ENCODE results near the gene DDX54.

The DDX54 gene, protein sequence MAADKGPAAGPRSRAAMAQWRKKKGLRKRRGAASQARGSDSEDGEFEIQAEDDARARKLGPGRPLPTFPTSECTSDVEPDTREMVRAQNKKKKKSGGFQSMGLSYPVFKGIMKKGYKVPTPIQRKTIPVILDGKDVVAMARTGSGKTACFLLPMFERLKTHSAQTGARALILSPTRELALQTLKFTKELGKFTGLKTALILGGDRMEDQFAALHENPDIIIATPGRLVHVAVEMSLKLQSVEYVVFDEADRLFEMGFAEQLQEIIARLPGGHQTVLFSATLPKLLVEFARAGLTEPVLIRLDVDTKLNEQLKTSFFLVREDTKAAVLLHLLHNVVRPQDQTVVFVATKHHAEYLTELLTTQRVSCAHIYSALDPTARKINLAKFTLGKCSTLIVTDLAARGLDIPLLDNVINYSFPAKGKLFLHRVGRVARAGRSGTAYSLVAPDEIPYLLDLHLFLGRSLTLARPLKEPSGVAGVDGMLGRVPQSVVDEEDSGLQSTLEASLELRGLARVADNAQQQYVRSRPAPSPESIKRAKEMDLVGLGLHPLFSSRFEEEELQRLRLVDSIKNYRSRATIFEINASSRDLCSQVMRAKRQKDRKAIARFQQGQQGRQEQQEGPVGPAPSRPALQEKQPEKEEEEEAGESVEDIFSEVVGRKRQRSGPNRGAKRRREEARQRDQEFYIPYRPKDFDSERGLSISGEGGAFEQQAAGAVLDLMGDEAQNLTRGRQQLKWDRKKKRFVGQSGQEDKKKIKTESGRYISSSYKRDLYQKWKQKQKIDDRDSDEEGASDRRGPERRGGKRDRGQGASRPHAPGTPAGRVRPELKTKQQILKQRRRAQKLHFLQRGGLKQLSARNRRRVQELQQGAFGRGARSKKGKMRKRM

DNA sequence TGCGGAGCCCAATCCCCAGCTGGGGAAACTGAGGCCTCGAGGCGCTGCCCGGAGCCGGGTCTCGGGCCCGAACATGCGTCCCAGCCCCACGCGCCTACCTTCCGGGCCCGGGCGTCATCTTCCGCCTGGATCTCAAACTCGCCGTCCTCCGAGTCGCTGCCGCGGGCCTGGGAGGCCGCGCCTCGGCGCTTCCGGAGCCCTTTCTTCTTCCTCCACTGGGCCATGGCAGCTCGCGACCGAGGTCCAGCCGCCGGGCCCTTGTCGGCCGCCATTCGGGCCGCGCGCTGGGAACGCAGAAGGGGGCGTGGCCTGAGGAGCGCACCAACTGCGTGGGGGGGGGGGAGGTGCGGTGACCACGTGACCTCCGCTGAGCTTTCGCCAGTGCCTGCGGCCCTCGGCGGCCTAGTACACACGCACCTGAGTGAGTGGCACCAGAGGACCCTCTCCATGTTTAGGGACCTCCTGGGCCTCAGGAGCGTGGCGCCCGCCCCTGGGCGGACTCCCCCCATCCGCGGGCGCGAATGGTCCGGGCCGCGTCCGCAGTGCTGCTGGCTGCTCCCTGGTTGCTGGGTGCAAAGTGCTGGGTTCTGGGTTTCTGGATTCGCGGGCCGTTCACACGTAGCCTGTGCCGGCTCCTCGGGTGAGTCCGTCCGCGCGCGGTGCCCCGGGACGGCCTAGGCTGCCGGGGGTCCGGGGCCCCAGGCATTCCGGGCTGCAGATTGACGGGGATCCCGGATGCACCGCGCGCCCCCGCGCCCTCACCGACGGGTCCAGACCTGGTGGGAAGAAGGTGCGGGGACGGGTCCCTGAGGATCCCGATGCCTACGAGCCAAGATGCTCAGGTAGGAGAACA lies at the start of gene DDX54, which contains the start of gene RITA1:
DDX54 (minus strand) TSS at position 299 of the 853 bp plus-strand sequence; CDS start at position 272, 27 bp downstream.
RITA1 (plus strand) TSS at position 542 of the 853 bp plus-strand sequence. CDS start 1,026 bp downstream, outside the sequence.
- Histone ChIP-seq H3K4me3 (ENCODE audit: low read depth in 1 of 2, low read length in 1 of 2) (peak within 1 kb of the TSS; percentile 97 to 100), H3K4me1 (ENCODE audit: control insufficient read depth in 1 of 2, insufficient read depth in 1 of 2, low read depth in 1 of 2, low read length in 1 of 2) (peaks cover 16 to 20% of the 10 kb centered on the region in 2 experiments), H3K27ac (peak within 1 kb of the TSS; percentile 95), H3K27me3 (no peaks in the 10 kb centered on the region), H3K36me3 (peaks cover 6% of the 10 kb centered on the region), H3K9me3 (no peaks in the 10 kb centered on the region)
- TF ChIP-seq, protein P1, sequence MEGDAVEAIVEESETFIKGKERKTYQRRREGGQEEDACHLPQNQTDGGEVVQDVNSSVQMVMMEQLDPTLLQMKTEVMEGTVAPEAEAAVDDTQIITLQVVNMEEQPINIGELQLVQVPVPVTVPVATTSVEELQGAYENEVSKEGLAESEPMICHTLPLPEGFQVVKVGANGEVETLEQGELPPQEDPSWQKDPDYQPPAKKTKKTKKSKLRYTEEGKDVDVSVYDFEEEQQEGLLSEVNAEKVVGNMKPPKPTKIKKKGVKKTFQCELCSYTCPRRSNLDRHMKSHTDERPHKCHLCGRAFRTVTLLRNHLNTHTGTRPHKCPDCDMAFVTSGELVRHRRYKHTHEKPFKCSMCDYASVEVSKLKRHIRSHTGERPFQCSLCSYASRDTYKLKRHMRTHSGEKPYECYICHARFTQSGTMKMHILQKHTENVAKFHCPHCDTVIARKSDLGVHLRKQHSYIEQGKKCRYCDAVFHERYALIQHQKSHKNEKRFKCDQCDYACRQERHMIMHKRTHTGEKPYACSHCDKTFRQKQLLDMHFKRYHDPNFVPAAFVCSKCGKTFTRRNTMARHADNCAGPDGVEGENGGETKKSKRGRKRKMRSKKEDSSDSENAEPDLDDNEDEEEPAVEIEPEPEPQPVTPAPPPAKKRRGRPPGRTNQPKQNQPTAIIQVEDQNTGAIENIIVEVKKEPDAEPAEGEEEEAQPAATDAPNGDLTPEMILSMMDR (IDR thresholded peaks at IDR 0.05), result peak; percentile 24

DNA sequence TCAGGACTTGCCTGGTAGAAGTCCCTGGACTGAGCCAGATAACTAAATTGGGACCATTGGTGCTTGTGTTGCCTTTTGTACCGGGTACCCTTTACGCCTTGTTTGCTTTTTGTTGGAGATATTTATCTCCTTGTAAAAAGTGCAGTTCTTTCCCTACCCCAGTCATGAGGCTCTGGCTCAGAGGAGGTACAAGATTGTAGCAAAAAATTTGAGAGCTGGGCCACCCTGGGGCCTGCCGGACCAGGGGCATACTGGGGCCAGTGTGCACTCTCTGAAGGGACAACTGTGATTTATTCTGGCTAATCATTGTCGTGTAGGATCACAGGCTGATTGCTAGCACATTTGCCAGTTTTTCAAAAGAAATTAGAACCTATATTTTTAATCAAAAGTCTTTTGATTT lies 49.2 kb upstream of the DDX54 start:
- peaks cover 10 to 18% of the 10 kb centered on the region in 2 experiments for H3K4me1 ChIP-seq (ENCODE audit: control insufficient read depth in 1 of 2, insufficient read depth in 1 of 2, low read depth in 1 of 2, low read length in 1 of 2)
- TF ChIP-seq, protein P1 (IDR thresholded peaks at IDR 0.05), result no peak
- no peaks in the 10 kb centered on the region for H3K36me3 ChIP-seq
- no peak overlapping the region for H3K4me3 ChIP-seq (ENCODE audit: low read depth in 1 of 2, low read length in 1 of 2)
- no peaks in the 10 kb centered on the region for H3K9me3 ChIP-seq
- no peaks in the 10 kb centered on the region for H3K27me3 ChIP-seq
- no peak overlapping the region for H3K27ac ChIP-seq

DNA sequence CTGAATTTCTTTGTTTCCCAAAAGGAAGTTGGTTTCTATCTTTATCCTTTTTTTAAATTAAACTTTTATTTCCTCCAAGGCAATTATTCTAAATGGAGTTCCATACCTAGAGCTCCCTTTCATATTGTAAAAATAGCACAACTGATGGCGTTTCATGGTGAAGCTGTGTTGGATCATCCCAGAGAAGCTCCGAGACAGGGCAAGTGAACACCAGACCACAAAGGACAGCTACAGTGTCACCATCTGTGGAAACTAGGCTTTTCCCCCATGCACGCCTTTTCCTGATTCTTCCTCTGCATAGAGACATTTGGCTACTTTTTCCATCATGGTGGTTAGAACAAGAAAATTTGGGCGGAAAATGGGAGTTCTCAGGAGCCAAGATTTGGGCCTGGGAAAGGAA lies 48.7 kb upstream of the DDX54 start:
- H3K27ac ChIP-seq, result no peak overlapping the region
- no peaks in the 10 kb centered on the region for H3K9me3 ChIP-seq
- no peaks in the 10 kb centered on the region for H3K27me3 ChIP-seq
- TF ChIP-seq, protein P1 (IDR thresholded peaks at IDR 0.05), result no peak
- H3K4me1 ChIP-seq (ENCODE audit: control insufficient read depth in 1 of 2, insufficient read depth in 1 of 2, low read depth in 1 of 2, low read length in 1 of 2), result peaks cover 10 to 18% of the 10 kb centered on the region in 2 experiments
- H3K36me3 ChIP-seq, result no peaks in the 10 kb centered on the region
- no peak overlapping the region for H3K4me3 ChIP-seq (ENCODE audit: low read depth in 1 of 2, low read length in 1 of 2)

DNA sequence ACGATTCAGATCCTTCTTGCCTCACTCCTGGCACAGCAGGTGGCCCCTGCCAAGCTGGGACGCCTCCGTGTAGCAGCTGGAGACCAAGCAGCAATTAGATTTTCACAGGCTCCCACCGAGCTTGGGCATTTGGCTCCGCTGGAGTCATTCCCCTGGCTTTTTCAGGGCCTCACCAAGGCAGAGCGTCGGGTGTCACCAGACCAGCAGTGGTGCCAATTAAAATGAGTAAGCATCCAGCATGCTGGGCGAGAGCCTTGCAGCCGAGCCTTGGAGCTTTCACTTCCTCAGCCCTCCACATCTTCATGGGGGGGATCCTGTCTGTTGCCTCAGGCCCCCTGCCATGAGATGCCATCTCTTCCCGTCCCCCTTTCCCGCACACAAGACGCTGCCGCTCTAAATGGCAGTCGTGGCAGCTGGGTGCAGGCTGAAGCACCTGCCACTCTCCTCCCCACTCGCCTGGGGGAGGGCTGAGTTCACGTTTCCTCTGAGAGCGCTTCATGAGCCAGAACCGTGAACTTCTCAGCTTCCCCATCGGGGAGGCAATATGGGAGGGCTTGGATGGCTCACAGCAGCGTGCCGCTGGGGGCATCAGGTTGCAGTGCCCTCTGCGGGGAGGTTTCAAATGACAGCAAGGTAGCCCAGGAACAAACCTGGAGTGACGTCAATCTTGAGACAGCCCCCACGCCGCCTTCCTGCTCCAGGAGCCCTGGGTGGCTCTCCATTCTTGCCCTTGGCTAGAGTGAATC lies 47.7 kb upstream of the DDX54 start:
- TF ChIP-seq, protein P1 (IDR thresholded peaks at IDR 0.05), result no peak
- no peaks in the 10 kb centered on the region for H3K9me3 ChIP-seq
- H3K27ac ChIP-seq, result peak overlapping the region; percentile 57
- no peaks in the 10 kb centered on the region for H3K36me3 ChIP-seq
- H3K27me3 ChIP-seq, result no peaks in the 10 kb centered on the region
- peak overlapping the region; percentile 49 to 60 for H3K4me3 ChIP-seq (ENCODE audit: low read depth in 1 of 2, low read length in 1 of 2)
- H3K4me1 ChIP-seq (ENCODE audit: control insufficient read depth in 1 of 2, insufficient read depth in 1 of 2, low read depth in 1 of 2, low read length in 1 of 2), result peaks cover 10 to 18% of the 10 kb centered on the region in 2 experiments
